Mesothelial cell of epicardium (in vitro differentiated cells): ENCODE results near the gene HEPH. TPM values are rescaled to one million over a fixed set of nuclear protein-coding genes. Genes with fewer than 3 reads are reported as not detected.
"Not testable (repeated sequence)": the region's sequence is repeated elsewhere in the genome, so short reads cannot be mapped to it uniquely, and the experiment has no call there.

Experiments
- DNase-seq, 2 experiments: peaks; one replicate each; pipeline ENCODE4 v3.0.0; 2021; ENCODE audit warnings: low spot score in 2 of 2; ENCODE audit not compliant: unreplicated experiment in 2 of 2
- H3K27ac Mint-ChIP-seq: 2 replicates; pipeline ENCODE4 v1.8.0; 2021; ENCODE audit warnings: mixed read lengths
- H3K27me3 Mint-ChIP-seq: 2 replicates; pipeline ENCODE4 v1.8.0; 2021; ENCODE audit warnings: low read depth, mixed read lengths
- H3K36me3 Mint-ChIP-seq: 2 replicates; pipeline ENCODE4 v1.8.0; 2021; ENCODE audit warnings: mixed read lengths
- H3K4me1 Mint-ChIP-seq: 2 replicates; pipeline ENCODE4 v1.8.0; 2021; ENCODE audit warnings: mixed read lengths
- H3K4me3 Mint-ChIP-seq: 2 replicates; pipeline ENCODE4 v1.8.0; 2021; ENCODE audit warnings: mild to moderate bottlenecking, moderate library complexity, mixed read lengths
- H3K9me3 Mint-ChIP-seq: 2 replicates; pipeline ENCODE4 v1.8.0; 2021; ENCODE audit warnings: mixed read lengths
- CTCF ChIP-seq: fragments of 200-600 bp; sonication (generic); IDR thresholded peaks from one replicate; pipeline ENCODE4 v1.5.0; 2021; ENCODE audit warnings: antibody characterized with exemption; ENCODE audit not compliant: unreplicated experiment
- total RNA-seq: library from RNA; stranded (reverse); gene quantifications from 3 replicates; pipeline ENCODE4 v1.2.1, GENCODE V29; 2021

The HEPH gene
- total RNA-seq, 1 donor from 2014 or later: 126 TPM

GRCh38 chrX:66232296-66232695 is 68.2 kb downstream of the HEPH start:
- Mint-ChIP-seq H3K27me3 (no peaks in the 10 kb centered on the region), H3K36me3 (peaks cover 39% of the 10 kb centered on the region), H3K4me1 (no peaks in the 10 kb centered on the region), H3K9me3 (peaks cover 55% of the 10 kb centered on the region), H3K4me3 (no peak overlapping the region), H3K27ac (no peak overlapping the region)
- no peak for TF ChIP-seq CTCF
- DNase-seq: no peak

GRCh38 chrX:66233209-66233608 is 69.2 kb downstream of the HEPH start:
- Mint-ChIP-seq H3K36me3 (peaks cover 42% of the 10 kb centered on the region), H3K4me1 (no peaks in the 10 kb centered on the region), H3K27ac (no peak overlapping the region), H3K27me3 (no peaks in the 10 kb centered on the region), H3K9me3 (peaks cover 57% of the 10 kb centered on the region), H3K4me3 (no peak overlapping the region)
- no peak for TF ChIP-seq CTCF
- DNase-seq: no peak

GRCh38 chrX:66233904-66234303 is 69.9 kb downstream of the HEPH start:
- not testable (repeated sequence) for H3K4me1 Mint-ChIP-seq, DNase-seq, H3K27ac Mint-ChIP-seq, H3K27me3 Mint-ChIP-seq, H3K4me3 Mint-ChIP-seq
- peaks cover 42% of the 10 kb centered on the region for H3K36me3 Mint-ChIP-seq
- H3K9me3 Mint-ChIP-seq: peaks cover 57% of the 10 kb centered on the region

GRCh38 chrX:66255359-66255967 is 91.4 kb downstream of the HEPH start:
- Mint-ChIP-seq H3K4me3 (no peak overlapping the region), H3K27me3 (no peaks in the 10 kb centered on the region), H3K4me1 (no peaks in the 10 kb centered on the region), H3K9me3 (peaks cover 57% of the 10 kb centered on the region), H3K36me3 (peaks cover 37% of the 10 kb centered on the region), H3K27ac (no peak overlapping the region)
- TF ChIP-seq CTCF: no peak
- DNase-seq: no peak

GRCh38 chrX:66262807-66263206 is 98.8 kb downstream of the HEPH start:
- Mint-ChIP-seq H3K27me3 (no peaks in the 10 kb centered on the region), H3K36me3 (peaks cover 67% of the 10 kb centered on the region), H3K4me1 (no peaks in the 10 kb centered on the region), H3K27ac (no peak overlapping the region), H3K9me3 (peaks cover 70% of the 10 kb centered on the region), H3K4me3 (no peak overlapping the region)
- TF ChIP-seq CTCF: no peak
- no peak for DNase-seq

Other genes starting within 250 kb of the HEPH start
- not detected in 3 replicates for gene VSIG4, start 124.2 kb upstream of the HEPH start, total RNA-seq